Measurements from ENCODE around the gene ADGRG2. TPM values are rescaled to one million over a fixed set of nuclear protein-coding genes. Genes with fewer than 3 reads are reported as not detected.

ADGRG2 gene
- polyA plus RNA-seq, 3 donors: not detected

DNA sequence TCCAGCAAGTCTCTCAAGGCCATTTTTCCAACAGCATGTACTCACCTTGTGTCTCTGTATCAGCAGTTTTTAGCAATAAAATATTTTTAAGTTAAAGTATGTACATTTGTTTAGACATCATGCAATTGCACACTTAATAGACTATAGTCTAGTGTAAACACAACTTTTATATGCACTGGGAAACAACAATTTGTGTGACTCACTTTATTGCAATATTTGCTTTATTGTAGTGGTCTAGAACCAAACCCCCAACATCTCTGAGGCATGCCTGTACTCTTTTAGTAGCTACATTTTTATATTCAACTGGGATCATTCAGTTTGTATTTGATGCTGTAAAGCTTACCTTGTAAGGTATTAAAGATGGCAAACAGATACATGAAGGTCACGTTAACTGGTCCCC lies 123.6 kb downstream of the ADGRG2 start:
- Histone ChIP-seq H4K20me1 (ENCODE audit: insufficient read depth, low read length) (no peaks in the 10 kb centered on the region), H3K79me2 (ENCODE audit: insufficient read depth, low read length) (no peaks in the 10 kb centered on the region), H3K27me3 (ENCODE audit: control insufficient read depth in 2 of 2, insufficient read depth in 2 of 2, low read length in 2 of 2) (no peaks in the 10 kb centered on the region), H3K36me3 (replicated peaks in 1 of 2; ENCODE audit: control insufficient read depth in 1 of 2, insufficient read depth in 2 of 2, low read length in 2 of 2) (no peaks in the 10 kb centered on the region), H3K9me3 (replicated peaks in 1 of 2; ENCODE audit: control insufficient read depth in 1 of 2, insufficient read depth in 1 of 2, low read length in 2 of 2) (no peaks in the 10 kb centered on the region), H2AFZ (ENCODE audit: insufficient read depth, low read depth, low read length, poor library complexity, severe bottlenecking) (no peak overlapping the region), H3K4me1 (ENCODE audit: control insufficient read depth in 1 of 2, insufficient read depth in 2 of 2, low read length in 2 of 2) (no peaks in the 10 kb centered on the region), H3K27ac (ENCODE audit: low read depth in 1 of 2, low read length in 2 of 2) (no peak overlapping the region), H3K4me3 (replicated peaks in 1 of 3; ENCODE audit: low read depth in 2 of 3, low read length in 3 of 3) (no peak overlapping the region), H3K4me2 (replicated peaks; ENCODE audit: extremely low read depth, low read length, poor library complexity, severe bottlenecking) (no peak overlapping the region), H3K9ac (ENCODE audit: insufficient read depth, low read length, poor library complexity, severe bottlenecking) (no peak overlapping the region)
- intact Hi-C loops (cut with micrococcal nuclease): no loop called here
- H3K27me3 Mint-ChIP-seq (ENCODE audit: low read depth in 3 of 3): peaks cover 0 to 10% (median 0%) of the 10 kb centered on the region in 3 donors
- TF ChIP-seq, protein P1, sequence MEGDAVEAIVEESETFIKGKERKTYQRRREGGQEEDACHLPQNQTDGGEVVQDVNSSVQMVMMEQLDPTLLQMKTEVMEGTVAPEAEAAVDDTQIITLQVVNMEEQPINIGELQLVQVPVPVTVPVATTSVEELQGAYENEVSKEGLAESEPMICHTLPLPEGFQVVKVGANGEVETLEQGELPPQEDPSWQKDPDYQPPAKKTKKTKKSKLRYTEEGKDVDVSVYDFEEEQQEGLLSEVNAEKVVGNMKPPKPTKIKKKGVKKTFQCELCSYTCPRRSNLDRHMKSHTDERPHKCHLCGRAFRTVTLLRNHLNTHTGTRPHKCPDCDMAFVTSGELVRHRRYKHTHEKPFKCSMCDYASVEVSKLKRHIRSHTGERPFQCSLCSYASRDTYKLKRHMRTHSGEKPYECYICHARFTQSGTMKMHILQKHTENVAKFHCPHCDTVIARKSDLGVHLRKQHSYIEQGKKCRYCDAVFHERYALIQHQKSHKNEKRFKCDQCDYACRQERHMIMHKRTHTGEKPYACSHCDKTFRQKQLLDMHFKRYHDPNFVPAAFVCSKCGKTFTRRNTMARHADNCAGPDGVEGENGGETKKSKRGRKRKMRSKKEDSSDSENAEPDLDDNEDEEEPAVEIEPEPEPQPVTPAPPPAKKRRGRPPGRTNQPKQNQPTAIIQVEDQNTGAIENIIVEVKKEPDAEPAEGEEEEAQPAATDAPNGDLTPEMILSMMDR (IDR thresholded peaks at IDR 0.05): no peak
- DNase-seq: no peak
- H3K36me3 Mint-ChIP-seq: no peaks in the 10 kb centered on the region
- H3K4me3 Mint-ChIP-seq: no peak overlapping the region
- peaks cover 0 to 1% (median 0%) of the 10 kb centered on the region in 7 donors for H3K9me3 Mint-ChIP-seq
- no peak overlapping the region for H3K27ac Mint-ChIP-seq
- no CpG with 5 or more reads among the region's 1 CpG for WGBS (ENCODE audit: insufficient coverage)
- H3K4me1 Mint-ChIP-seq: no peaks in the 10 kb centered on the region

DNA sequence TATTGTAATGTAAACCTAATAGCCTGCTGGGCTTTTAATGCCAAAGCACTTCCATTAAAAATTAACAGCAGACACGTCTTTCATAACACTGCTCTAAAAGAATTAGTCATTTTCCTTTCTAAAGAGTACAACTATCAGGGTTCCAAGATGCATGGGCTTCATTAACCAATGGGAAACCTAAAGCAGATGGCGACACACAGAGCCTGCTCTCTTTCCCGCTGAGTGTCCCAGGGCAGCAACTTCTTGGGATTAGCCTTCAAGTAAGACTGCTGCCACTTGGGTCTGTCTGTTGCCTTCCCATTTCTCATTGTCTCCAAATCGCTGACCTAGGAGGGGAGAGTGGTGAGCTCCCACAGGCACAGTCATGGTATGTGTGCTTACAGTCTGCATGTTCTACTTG lies 124.4 kb downstream of the ADGRG2 start:
- H3K79me2 ChIP-seq (ENCODE audit: insufficient read depth, low read length): no peaks in the 10 kb centered on the region
- H3K9me3 ChIP-seq (replicated peaks in 1 of 2; ENCODE audit: control insufficient read depth in 1 of 2, insufficient read depth in 1 of 2, low read length in 2 of 2): no peaks in the 10 kb centered on the region
- whole genome bisulfite sequencing (ENCODE audit: insufficient coverage): 90% methylated on average over 2 of the region's 4 CpGs
- peaks cover 0 to 10% (median 0%) of the 10 kb centered on the region in 3 donors for H3K27me3 Mint-ChIP-seq (ENCODE audit: low read depth in 3 of 3)
- no peaks in the 10 kb centered on the region for H3K36me3 Mint-ChIP-seq
- no peak overlapping the region for H2AFZ ChIP-seq (ENCODE audit: insufficient read depth, low read depth, low read length, poor library complexity, severe bottlenecking)
- intact Hi-C loops (cut with micrococcal nuclease): no loop called here
- no peak overlapping the region for H3K27ac Mint-ChIP-seq
- no peaks in the 10 kb centered on the region for H3K36me3 ChIP-seq (replicated peaks in 1 of 2; ENCODE audit: control insufficient read depth in 1 of 2, insufficient read depth in 2 of 2, low read length in 2 of 2)
- H3K9me3 Mint-ChIP-seq: peaks cover 0 to 1% (median 0%) of the 10 kb centered on the region in 7 donors
- H4K20me1 ChIP-seq (ENCODE audit: insufficient read depth, low read length): no peaks in the 10 kb centered on the region
- H3K9ac ChIP-seq (ENCODE audit: insufficient read depth, low read length, poor library complexity, severe bottlenecking): no peak overlapping the region
- no peak overlapping the region for H3K4me2 ChIP-seq (replicated peaks; ENCODE audit: extremely low read depth, low read length, poor library complexity, severe bottlenecking)
- no peak for DNase-seq
- no peaks in the 10 kb centered on the region for H3K27me3 ChIP-seq (ENCODE audit: control insufficient read depth in 2 of 2, insufficient read depth in 2 of 2, low read length in 2 of 2)
- TF ChIP-seq, protein P1 (IDR thresholded peaks at IDR 0.05): no peak
- H3K27ac ChIP-seq (ENCODE audit: low read depth in 1 of 2, low read length in 2 of 2): no peak overlapping the region
- no peaks in the 10 kb centered on the region for H3K4me1 Mint-ChIP-seq
- H3K4me3 Mint-ChIP-seq: no peak overlapping the region
- no peak overlapping the region for H3K4me3 ChIP-seq (replicated peaks in 1 of 3; ENCODE audit: low read depth in 2 of 3, low read length in 3 of 3)
- H3K4me1 ChIP-seq (ENCODE audit: control insufficient read depth in 1 of 2, insufficient read depth in 2 of 2, low read length in 2 of 2): no peaks in the 10 kb centered on the region

All from CD14-positive monocyte (primary cell).